Spinal cord (tissue), 10 donors: Measurements from ENCODE around the gene ADARB2. TPM values are rescaled to one million over a fixed set of nuclear protein-coding genes. Genes with fewer than 3 reads are reported as not detected.

Experiments
- DNase-seq, 6 donors: peaks; one replicate each; pipeline versions ENCODE4 v3.0.0 to v3.0.0-alpha.2; 2013 to 2015; ENCODE audit warnings: low spot score in 6 of 6, low read depth in 4 of 6
- H3K27ac ChIP-seq: one replicate; pipeline ENCODE4 v1.5.1; 2013; ENCODE audit warnings: low read depth, low read length, control low read depth
- H3K27me3 ChIP-seq: one replicate; pipeline ENCODE4 v1.6.1; 2013; ENCODE audit warnings: low read length; ENCODE audit not compliant: control insufficient read depth, insufficient read depth
- H3K36me3 ChIP-seq: one replicate; pipeline ENCODE4 v1.6.1; 2013; ENCODE audit warnings: low read length; ENCODE audit not compliant: control insufficient read depth, insufficient read depth
- H3K4me1 ChIP-seq: one replicate; pipeline ENCODE4 v1.6.1; 2013; ENCODE audit warnings: low read length; ENCODE audit not compliant: control insufficient read depth, insufficient read depth
- H3K4me3 ChIP-seq: one replicate; pipeline ENCODE4 v1.5.1; 2013; ENCODE audit warnings: low read depth, low read length, control low read depth
- H3K9me3 ChIP-seq: one replicate; pipeline ENCODE4 v1.6.1; 2013; ENCODE audit warnings: low read length; ENCODE audit not compliant: control insufficient read depth, insufficient read depth
- WGBS: methylation state at CpG from one replicate; pipeline ENCODE4 v1.1.5; 2013; ENCODE audit warnings: missing lambda C conversion rate; ENCODE audit not compliant: insufficient coverage; 5-methylcytosine and 5-hydroxymethylcytosine counted together
- polyA plus RNA-seq, 2 donors: library from polyadenylated mRNA; unstranded; fragments of 120-200 nt; gene quantifications; one replicate each; pipeline ENCODE4 v1.2.1, GENCODE V29; 2013; ENCODE audit not compliant: insufficient read length in 2 of 2
- total RNA-seq, 2 donors: library from RNA; depleted of rRNA in 1 of 2; stranded (reverse); fragments of 120-200 nt in 1 of 2; fragments of >200 nt in 1 of 2; gene quantifications; one replicate each; pipeline versions ENCODE4 v1.2.3 to v1.2.4, GENCODE V29; 2013 to 2014
- donor health status: healthy.

The ADARB2 gene
- total and polyA plus RNA-seq, 4 donors = 4.1 to 11.2 (median 8.3) TPM

DNA sequence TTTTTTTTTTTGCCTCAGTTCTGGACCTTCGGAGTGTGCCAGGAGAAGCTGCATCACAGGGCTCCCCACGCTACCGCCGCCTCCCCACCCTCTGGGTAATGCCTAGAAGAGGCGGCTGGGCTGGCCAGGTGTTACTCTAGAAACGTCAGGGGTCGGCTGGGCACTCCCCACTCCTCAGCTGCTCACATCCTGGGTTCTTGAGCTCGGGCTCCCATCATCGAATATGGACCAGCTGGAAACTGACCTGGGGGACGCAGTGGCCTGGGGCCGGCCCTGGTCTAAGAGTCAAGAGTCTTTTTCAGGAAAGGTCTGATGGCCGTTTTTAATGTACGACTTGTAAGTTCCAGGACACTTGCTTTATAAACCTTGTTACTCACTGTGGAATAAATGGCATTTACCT is 354.6 kb downstream of the ADARB2 start:
- Histone ChIP-seq H3K9me3 (no peaks in the 10 kb centered on the region), H3K36me3 (no peaks in the 10 kb centered on the region), H3K27ac (no peak overlapping the region), H3K27me3 (peaks cover 1% of the 10 kb centered on the region), H3K4me1 (peaks cover 15% of the 10 kb centered on the region), H3K4me3 (no peak overlapping the region)
- no peak for DNase-seq
- WGBS = 88% methylated on average over 7 of the region's 13 CpGs

DNA sequence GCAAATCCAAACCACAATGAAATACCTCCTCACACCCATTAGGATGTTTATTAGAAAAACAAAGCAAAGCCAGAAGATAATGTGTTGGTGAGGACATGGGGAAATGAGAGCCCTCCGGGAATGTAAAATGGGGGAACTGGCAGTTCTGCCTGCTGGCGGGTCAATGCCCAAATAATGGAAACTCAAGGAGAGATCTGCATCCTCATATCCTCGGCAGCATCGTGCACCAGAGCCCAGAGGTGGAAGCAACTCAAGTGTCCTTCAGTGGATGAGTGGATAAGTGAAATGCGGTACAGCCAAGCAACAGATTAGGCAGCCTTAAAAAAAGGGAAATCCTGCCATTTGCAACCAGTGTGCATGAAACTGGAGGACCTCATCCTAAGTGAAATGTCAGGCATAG is 356.0 kb downstream of the ADARB2 start:
- H3K9me3 ChIP-seq = no peaks in the 10 kb centered on the region
- no peak overlapping the region for H3K4me3 ChIP-seq
- H3K27ac ChIP-seq = no peak overlapping the region
- 61% methylated on average over 5 of the region's 5 CpGs for WGBS
- H3K27me3 ChIP-seq = peaks cover 3% of the 10 kb centered on the region
- no peak for DNase-seq
- H3K36me3 ChIP-seq = peaks cover 5% of the 10 kb centered on the region
- H3K4me1 ChIP-seq = peaks cover 19% of the 10 kb centered on the region

DNA sequence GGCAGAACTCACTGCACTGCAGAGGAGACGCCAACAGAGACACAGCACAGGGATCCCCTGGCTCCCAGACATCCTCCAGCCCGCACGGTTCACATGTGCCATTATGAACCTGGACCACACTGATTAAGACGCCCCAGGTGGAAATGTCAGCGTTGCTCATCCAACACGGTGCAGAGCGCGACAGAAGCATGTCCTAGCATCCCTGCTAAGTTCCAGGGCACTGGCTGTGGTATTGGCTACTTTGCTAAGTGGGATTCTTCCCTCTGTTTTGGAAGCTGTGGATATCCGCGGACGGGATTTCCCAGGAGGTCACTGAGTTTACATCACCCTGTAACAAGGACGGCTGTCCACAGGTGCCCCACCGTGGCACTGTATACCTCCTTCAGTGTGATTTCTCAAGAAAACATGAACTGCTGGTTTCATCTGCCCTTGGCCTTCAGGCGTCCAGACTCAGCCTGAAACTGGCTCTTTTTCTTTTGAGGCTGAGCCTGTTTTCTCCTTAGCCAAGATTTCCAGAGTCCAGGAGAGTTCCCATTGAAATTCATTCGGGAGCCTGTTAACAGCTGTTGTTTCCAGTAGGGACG is 357.1 kb downstream of the ADARB2 start:
- no peak overlapping the region for H3K27ac ChIP-seq
- no peak overlapping the region for H3K4me3 ChIP-seq
- 33% methylated on average over 16 of the region's 16 CpGs for WGBS
- H3K27me3 ChIP-seq = peaks cover 3% of the 10 kb centered on the region
- H3K36me3 ChIP-seq = peaks cover 5% of the 10 kb centered on the region
- peaks cover 23% of the 10 kb centered on the region for H3K4me1 ChIP-seq
- DNase-seq = peak in 1 of 6 donors; percentile 35
- no peaks in the 10 kb centered on the region for H3K9me3 ChIP-seq

DNA sequence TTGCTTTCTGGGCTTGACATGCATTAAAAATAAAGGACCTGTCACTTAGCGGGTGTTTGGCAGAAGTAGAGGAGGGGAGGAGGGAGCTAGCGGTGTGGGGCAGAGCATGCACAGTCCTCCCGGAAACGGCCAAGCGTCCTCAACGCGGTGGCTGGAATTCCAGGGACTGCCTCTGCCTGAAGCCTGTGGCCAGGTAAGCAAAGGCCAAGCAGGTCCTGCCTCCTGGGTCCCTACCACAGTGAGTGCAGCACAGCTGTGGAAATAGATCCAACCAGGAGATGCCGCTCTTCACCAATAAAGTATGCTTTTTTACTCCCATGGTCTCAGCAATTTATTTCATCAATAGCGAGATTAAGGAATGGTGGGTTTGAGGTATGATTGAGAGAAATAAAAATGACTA is 357.7 kb downstream of the ADARB2 start:
- peak in 1 of 6 donors; percentile 80 for DNase-seq
- H3K27ac ChIP-seq = no peak overlapping the region
- no peak overlapping the region for H3K4me3 ChIP-seq
- H3K4me1 ChIP-seq = peaks cover 29% of the 10 kb centered on the region
- 31% methylated on average over 7 of the region's 9 CpGs for WGBS
- peaks cover 3% of the 10 kb centered on the region for H3K27me3 ChIP-seq
- no peaks in the 10 kb centered on the region for H3K9me3 ChIP-seq
- peaks cover 8% of the 10 kb centered on the region for H3K36me3 ChIP-seq

DNA sequence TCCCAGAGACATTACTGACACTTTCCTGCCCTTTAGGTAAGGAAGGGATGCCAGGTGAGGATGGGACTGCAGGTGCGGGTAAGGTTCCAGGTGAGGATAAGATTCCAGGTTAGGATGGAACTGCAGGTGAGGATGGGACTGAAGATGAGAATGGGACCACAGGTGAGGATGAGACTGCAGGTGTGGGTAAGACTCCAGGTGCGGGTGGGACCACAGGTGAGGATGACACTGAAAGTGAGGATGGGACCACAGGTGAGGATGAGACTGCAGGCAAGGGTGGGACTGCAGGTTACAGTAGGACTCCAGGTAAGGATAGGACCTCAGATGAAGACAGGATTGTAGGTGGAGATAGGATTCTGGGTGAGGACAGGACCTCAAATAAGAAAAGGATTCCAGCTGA is 358.9 kb downstream of the ADARB2 start:
- no peak for DNase-seq
- Histone ChIP-seq H3K27me3 (peaks cover 3% of the 10 kb centered on the region), H3K4me3 (no peak overlapping the region), H3K4me1 (peaks cover 33% of the 10 kb centered on the region), H3K27ac (no peak overlapping the region), H3K9me3 (no peaks in the 10 kb centered on the region), H3K36me3 (peaks cover 9% of the 10 kb centered on the region)
- 96% methylated on average over 2 of the region's 2 CpGs for WGBS

DNA sequence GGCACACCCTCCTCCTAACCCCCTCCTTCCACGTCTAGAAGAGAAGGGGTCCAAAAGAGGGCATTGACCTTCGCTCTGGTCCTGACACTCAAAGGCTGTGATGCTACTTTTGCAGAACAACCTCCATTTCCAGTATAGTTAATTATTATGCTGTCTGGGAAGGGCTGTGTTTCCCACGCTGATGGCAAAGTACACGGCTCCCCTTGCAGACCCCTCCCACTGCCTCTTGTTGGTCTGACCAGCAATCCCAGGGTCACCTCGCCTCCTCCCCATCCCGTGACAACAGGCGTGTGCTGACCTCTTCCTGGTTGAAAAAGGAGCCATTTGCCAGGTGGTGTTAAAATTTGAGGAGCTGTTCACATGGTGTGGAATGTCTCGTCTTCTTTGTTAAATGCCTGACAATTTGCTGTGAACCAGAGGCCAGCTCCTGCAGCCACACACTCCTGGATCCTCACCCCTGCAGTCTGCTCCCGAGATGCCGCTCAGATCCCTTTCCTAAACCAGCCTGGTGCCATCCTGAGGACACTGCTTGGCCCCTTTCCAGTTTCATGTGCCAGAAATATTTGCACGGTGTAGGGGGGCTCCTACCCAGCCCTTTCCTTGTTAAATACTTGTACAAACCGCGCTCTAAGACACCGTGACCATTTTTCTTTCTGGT is 359.5 kb downstream of the ADARB2 start:
- DNase-seq = peak in 1 of 6 donors; percentile 31
- H3K27me3 ChIP-seq = peaks cover 3% of the 10 kb centered on the region
- no peaks in the 10 kb centered on the region for H3K9me3 ChIP-seq
- 29% methylated on average over 6 of the region's 14 CpGs for WGBS
- H3K36me3 ChIP-seq = peaks cover 9% of the 10 kb centered on the region
- H3K27ac ChIP-seq = no peak overlapping the region
- peaks cover 33% of the 10 kb centered on the region for H3K4me1 ChIP-seq
- H3K4me3 ChIP-seq = no peak overlapping the region

DNA sequence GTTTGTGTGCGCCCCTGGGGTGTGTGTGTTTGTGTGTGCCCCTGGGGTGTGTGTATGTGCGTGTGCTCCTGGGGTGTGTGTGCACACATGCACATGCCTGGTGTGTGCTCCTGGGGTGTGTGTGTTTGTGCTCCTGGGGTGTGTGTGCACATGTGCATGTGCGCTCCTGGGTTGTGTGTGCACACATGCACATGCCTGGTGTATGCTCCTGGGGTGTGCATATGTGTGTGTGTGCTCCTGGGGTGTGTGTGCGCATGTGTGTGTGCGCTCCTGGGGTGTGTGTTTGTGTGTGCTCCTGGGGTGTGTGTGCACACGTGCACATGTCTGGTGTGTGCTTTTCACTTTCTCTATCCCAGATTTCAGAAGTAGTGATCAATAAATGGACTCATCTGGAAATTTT is 360.1 kb downstream of the ADARB2 start:
- Histone ChIP-seq H3K27ac (no peak overlapping the region), H3K27me3 (peaks cover 3% of the 10 kb centered on the region), H3K36me3 (peaks cover 9% of the 10 kb centered on the region), H3K9me3 (no peaks in the 10 kb centered on the region), H3K4me3 (no peak overlapping the region), H3K4me1 (peaks cover 33% of the 10 kb centered on the region)
- WGBS = 100% methylated on average over 5 of the region's 6 CpGs
- DNase-seq = no peak

DNA sequence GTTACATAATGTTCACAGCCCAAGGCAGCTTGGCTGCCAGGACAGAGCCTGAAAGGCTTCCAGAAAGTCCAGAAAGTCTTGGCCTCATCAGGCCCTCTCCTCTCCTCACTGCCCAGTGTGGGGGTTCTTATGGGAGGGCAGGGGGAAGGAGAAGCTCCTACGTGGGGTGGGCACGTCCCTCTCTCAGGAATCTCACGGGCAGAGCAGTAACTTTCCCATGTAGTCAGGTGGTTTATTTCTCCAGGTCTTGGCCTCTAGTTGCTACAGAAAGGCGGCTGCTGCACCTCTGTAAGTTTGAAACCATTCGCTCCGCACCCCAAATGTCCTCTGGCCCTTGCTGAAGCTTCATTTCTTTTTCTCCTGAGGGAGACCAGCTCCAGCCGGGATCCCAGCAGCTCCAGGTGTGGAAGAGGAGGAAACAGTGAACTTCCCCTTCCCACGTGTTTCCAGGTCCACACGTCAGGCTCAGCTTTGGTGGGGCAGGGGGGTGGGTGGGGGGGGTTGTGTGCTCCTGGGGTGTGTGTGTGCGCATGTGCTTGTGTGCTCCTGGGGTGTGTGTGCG is 360.9 kb downstream of the ADARB2 start:
- Histone ChIP-seq H3K9me3 (no peaks in the 10 kb centered on the region), H3K27ac (no peak overlapping the region), H3K36me3 (peaks cover 9% of the 10 kb centered on the region), H3K4me3 (no peak overlapping the region), H3K4me1 (peaks cover 33% of the 10 kb centered on the region), H3K27me3 (peaks cover 3% of the 10 kb centered on the region)
- no peak for DNase-seq
- 90% methylated on average over 7 of the region's 11 CpGs for WGBS

DNA sequence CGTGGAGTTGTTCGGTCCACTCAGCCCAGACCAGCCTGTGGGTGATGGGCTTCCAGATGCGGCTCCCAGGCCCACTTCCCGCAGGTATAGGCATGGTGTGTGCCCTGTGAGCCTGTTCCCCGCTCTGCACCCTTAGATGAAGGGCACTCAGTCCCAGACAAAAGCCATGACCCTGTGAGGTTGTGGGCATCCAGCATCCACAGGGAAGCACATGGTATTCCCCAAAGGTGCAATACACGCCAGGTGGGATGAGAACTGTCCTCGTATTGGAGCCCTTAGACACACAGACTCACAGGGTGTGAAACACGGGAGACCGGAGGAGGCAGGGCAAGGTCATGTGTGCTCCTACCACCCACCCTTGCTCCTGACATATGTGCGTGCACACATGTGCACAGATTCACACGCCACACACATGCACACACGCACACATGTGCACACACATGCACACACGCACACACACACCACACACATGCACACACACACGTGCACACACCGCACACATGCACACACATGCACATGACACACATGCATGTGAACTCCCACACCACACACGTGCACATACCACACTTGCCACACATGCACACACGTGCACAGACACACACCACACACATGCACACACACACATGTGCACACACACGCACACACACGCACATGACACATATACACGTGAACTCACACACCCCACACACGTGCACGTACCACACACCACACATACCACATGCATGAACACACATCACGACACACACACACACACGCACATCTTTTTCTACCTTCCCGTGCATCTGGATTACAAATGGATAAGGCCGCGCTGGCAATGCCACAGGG is 361.8 kb downstream of the ADARB2 start:
- H3K36me3 ChIP-seq = peaks cover 9% of the 10 kb centered on the region
- peaks cover 33% of the 10 kb centered on the region for H3K4me1 ChIP-seq
- no peak overlapping the region for H3K27ac ChIP-seq
- 92% methylated on average over 23 of the region's 27 CpGs for WGBS
- H3K4me3 ChIP-seq = no peak overlapping the region
- no peaks in the 10 kb centered on the region for H3K9me3 ChIP-seq
- no peak for DNase-seq
- peaks cover 3% of the 10 kb centered on the region for H3K27me3 ChIP-seq
